Measurements from ENCODE around the gene NISCH. TPM values are rescaled to one million over a fixed set of nuclear protein-coding genes. Genes with fewer than 3 reads are reported as not detected.

Gene NISCH
- polyA plus RNA-seq, 4 donors: 95.0 to 110 (median 105) TPM

DNA sequence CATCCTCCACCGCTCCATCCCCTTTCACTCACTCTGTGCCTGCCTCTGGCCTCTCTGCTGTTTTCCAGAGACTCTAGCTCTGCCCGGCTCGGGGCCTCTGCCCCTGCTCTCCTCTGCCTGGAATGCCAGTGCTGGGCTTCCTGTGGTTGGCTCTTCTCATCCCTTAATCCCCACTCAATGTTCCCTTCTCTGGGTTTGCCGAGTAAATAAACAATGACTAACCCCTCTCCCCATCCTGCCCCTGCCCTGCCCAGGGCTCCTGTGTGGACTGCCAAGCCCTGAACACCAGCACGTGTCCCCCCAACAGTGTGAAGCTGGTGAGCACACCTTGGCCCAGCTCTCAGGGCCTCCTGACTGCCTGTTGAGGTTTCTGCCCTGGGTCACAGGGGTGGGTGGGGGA is 52.0 kb downstream of the NISCH start:
- DNase-seq (ENCODE audit: low read depth in 4 of 4, low spot score in 3 of 4): no peak

DNA sequence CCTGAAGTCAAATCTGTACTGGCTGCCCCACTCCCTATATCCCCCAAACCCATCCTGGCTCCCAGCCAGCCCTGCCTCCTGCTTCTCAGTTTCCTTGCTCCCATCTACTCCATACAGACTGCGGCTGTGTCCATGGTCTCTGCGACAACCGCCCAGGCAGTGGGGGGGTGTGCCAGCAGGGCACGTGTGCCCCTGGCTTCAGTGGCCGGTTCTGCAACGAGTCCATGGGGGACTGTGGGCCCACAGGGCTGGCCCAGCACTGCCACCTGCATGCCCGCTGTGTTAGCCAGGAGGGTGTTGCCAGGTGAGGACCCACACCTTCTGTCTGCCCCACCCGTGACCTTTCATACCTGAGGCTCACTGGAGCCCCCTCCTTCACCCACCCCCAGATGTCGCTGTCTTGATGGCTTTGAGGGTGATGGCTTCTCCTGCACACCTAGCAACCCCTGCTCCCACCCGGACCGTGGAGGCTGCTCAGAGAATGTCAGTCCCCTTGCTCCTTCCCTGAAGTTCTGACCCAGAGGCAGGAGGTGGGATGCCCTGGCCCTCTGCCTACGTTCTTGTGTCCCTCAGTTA is 54.4 kb downstream of the NISCH start:
- DNase-seq (ENCODE audit: low read depth in 4 of 4, low spot score in 3 of 4): no peak

DNA sequence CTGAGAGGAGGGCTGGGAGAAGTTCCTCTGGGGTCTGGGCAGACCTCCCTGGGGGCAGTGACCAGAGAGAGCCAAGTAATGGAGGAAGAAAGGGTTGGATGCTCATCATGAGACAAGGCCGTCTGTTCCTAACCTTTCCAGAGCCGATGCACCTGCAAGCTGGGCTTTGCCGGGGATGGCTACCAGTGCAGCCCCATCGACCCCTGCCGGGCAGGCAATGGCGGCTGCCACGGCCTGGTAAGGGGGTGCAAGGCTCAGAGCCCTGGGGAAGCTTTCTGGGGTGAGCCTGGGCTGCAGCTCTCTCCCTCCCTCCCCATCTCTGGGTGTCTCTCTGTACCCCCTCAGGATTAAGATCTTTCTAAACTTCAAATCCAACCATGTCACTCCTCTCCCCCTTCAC is 56.1 kb downstream of the NISCH start:
- no peak for DNase-seq (ENCODE audit: low read depth in 4 of 4, low spot score in 3 of 4)

DNA sequence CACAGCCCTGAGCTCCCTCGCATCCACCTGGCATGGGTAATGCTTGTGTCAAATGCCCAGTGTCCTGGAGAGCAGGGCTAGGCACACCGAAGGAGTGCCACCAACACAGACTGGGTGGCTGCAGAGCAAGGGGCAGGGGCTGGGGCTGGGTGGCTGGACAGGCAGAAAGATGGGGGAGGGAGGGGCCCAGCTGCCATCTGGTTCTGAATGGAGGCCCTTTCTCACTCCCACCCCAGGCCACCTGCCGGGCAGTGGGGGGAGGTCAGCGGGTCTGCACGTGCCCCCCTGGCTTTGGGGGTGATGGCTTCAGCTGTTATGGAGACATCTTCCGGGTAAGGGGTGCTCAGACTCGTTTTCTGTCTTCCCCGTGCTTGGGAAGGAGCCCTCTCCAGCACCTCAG is 56.7 kb downstream of the NISCH start:
- no peak for DNase-seq (ENCODE audit: low read depth in 4 of 4, low spot score in 3 of 4)

DNA sequence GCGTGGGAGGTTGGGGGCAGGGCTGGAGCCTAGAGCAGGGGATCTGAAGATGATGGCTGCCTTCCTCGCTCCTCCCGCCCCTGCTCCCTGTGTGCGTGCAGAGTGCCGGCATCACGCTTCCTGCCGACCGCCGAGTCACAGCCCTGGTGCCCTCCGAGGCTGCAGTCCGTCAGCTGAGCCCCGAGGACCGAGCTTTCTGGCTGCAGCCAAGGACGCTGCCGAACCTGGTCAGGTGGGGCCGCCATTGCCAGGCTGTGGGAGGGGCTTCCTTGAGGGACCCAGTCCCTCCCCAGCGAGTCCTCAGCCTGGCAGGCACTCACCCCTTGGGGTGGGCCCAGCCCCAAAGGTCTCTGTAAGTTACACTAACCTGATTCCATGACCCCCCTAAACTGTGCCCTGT is 57.3 kb downstream of the NISCH start:
- no peak for DNase-seq (ENCODE audit: low read depth in 4 of 4, low spot score in 3 of 4)

DNA sequence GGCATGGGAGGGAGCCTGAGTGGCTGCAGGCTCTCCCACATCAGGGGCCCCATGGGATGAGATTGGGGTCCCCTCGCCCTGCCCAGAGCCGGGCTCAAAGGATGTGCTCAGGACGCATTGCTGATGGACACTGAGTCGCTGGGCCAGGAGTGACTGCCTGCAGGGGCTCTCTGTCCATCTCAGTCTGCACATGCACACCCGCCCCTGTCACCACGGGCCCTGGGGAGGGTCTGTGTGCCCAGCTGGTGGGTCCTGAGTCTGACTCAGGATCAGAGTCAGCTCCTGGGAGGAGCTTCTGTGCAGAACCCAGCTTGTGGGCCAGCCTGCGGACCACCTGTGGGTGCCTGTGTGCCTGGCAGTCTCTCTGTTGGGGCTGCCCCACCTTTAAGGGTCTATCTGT is 57.9 kb downstream of the NISCH start:
- no peak for DNase-seq (ENCODE audit: low read depth in 4 of 4, low spot score in 3 of 4)

DNA sequence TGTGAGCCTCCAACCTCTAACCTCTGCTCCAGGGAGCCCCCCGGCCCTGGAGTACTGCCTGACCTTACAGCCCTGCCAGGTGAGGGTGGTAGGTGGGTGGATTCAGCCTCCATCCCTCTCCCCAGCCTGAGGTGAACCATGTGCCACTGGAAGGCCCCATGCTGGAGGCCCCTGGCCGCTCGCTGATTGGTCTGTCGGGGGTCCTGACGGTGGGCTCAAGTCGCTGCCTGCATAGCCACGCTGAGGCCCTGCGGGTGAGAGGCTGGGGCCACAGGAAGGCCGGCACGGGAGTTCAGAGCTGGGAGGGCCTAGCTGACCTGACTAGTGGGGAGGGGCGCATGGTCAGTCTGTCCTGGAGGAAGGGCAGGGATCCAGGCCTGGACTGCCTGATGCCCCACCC is 59.2 kb downstream of the NISCH start:
- DNase-seq (ENCODE audit: low read depth in 4 of 4, low spot score in 3 of 4): no peak

DNA sequence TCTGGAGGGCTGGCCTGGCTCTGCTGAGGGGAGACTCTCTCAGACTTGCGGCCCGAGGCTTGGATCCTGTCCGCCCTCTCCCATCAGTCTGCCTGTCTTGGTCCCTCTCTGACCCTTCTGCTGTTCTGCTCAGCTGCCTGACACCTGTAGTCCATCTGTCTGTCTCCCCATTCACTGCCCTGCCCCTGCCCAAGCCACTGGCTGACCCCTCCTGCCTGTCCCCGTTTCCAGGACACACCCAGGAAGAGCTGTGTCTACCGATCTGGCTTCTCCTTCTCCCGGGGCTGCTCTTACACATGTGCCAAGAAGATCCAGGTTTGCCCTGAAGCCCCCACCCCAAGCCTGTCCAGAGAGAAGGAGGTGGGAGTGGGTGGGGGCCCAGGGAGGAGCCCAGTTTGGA is 59.8 kb downstream of the NISCH start:
- DNase-seq (ENCODE audit: low read depth in 4 of 4, low spot score in 3 of 4): no peak

DNA sequence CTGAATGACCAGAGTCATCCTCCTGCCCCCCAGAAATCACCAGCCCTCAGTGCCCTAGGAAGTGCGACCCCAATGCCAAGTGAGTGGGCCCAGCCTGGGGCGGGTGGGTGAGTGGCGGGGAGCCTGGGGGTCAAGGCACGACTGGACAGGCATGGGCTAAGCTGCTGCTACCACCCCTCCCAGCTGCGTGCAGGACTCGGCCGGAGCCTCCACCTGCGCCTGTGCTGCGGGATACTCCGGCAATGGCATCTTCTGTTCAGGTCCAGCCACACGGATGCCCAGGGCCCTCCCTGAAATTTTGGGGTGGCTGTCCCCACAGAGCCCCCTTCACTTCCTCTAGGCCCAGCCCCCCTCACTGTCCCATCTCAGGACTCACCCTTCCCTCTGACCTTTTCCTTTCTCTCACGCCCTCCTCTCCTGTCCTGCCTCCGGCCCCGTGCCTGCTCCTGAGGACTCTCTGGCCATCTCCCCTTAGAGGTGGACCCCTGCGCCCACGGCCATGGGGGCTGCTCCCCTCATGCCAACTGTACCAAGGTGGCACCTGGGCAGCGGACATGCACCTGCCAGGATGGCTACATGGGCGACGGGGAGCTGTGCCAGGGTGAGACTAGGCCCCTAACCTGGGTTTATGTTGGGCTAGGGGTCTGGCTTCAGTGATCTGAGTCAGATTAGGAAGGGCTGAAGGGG is 61.2 kb downstream of the NISCH start:
- no peak for DNase-seq (ENCODE audit: low read depth in 4 of 4, low spot score in 3 of 4)

DNA sequence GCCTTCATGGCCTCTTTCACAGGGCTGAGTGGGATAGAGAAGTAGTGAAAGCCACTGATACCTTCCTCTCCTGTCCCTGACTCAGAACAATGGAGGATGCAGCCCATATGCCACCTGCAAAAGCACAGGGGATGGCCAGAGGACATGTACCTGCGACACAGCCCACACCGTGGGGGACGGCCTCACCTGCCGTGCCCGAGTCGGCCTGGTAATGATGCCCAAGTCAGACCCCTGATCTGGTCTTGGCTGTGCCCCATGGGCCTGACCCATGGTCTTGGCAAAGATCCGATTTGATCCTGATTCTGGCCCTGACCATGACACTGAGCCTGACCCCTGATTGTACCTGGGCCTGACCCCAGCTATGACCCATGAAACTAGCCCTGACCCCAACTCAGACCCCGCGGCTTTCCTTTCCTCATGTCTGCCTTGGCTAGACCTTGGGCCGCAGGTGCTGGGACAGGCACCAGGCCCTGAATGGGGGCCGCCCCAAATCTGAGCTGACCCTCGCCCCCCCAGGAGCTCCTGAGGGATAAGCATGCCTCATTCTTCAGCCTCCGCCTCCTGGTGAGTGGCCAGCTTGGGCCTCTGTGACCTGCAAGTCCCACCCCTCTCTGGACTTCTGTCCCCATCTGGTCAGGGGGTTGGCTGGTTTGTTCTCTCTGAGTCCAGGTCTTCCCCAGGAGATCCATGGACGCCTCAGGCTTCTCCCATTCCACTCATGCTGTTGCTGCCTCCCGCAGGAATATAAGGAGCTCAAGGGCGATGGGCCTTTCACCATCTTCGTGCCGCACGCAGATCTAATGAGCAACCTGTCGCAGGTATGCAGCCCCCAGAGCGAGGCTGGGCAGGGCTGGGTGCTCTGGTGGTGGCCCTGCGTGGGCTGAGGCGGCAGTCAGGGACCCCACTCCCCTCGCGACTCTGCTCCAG is 62.7 kb downstream of the NISCH start:
- DNase-seq (ENCODE audit: low read depth in 4 of 4, low spot score in 3 of 4): no peak

DNA sequence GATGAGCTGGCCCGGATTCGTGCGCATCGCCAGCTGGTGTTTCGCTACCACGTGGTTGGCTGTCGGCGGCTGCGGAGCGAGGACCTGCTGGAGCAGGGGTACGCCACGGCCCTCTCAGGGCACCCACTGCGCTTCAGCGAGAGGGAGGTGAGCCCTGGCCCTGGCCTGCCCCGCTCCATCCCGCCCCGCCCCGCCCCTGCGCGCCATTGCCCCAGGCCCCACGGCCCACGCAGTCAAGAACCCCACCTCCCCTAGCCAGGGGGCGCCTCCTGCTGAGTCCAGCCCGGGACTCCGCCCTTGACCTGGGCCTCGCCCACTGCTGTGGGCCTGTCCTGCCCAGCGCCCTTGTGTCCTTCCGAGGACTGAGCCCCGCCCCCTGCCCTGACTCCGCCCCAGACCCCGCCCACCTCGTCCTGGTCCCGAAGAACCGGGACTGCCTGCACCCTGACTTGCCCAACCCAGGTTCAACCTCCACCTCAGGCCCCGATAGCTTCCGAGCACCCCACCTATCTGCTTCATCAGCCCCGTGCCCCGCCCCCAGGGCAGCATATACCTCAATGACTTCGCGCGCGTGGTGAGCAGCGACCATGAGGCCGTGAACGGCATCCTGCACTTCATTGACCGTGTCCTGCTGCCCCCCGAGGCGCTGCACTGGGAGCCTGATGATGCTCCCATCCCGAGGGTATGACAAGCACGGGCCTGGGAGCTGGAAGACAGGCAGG is 63.5 kb downstream of the NISCH start:
- no peak for DNase-seq (ENCODE audit: low read depth in 4 of 4, low spot score in 3 of 4)

DNA sequence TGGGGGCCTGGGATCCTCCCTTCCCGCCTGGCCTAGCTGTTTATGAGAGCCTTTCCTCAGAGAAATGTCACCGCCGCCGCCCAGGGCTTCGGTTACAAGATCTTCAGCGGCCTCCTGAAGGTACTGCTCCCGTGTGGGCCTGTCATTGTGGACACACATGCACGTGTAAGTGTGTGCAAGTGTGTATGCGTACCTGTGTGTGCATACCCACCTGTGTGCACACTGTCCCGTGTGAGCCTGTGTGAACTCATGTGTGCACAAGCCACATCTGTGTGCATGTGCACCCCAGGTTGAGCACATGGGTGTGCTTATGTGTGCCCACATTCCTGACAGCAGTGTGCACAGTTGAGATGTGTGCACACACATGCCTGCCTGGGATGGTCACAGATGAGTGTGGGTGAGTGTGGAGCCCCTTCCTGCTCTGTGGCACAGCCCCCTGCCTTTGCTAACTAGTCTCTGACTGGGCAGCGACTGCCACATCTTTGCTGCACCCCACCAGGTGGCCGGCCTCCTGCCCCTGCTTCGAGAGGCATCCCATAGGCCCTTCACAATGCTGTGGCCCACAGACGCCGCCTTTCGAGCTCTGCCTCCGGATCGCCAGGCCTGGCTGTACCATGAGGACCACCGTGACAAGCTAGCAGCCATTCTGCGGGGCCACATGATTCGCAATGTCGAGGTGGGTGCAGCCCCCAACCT is 64.2 kb downstream of the NISCH start:
- DNase-seq (ENCODE audit: low read depth in 4 of 4, low spot score in 3 of 4): no peak

DNA sequence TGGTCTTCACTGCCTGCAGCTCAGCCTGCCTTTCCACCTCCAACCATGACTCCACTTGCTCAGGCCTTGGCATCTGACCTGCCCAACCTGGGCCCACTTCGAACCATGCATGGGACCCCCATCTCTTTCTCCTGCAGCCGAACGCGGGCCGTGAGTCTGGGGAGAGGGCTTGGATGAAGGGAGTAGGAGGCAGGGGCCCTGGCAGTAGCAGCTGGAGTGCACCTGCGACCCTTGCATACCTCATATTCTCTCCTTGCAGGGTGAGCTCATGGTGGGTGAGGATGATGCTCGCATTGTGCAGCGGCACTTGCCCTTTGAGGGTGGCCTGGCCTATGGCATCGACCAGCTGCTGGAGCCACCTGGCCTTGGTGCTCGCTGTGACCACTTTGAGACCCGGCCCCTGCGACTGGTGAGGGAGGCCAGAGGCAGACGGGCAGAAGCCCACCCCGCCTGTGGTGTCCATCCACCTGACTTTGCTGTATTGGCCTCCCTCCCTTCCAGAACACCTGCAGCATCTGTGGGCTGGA is 64.8 kb downstream of the NISCH start:
- DNase-seq (ENCODE audit: low read depth in 4 of 4, low spot score in 3 of 4): no peak

DNA sequence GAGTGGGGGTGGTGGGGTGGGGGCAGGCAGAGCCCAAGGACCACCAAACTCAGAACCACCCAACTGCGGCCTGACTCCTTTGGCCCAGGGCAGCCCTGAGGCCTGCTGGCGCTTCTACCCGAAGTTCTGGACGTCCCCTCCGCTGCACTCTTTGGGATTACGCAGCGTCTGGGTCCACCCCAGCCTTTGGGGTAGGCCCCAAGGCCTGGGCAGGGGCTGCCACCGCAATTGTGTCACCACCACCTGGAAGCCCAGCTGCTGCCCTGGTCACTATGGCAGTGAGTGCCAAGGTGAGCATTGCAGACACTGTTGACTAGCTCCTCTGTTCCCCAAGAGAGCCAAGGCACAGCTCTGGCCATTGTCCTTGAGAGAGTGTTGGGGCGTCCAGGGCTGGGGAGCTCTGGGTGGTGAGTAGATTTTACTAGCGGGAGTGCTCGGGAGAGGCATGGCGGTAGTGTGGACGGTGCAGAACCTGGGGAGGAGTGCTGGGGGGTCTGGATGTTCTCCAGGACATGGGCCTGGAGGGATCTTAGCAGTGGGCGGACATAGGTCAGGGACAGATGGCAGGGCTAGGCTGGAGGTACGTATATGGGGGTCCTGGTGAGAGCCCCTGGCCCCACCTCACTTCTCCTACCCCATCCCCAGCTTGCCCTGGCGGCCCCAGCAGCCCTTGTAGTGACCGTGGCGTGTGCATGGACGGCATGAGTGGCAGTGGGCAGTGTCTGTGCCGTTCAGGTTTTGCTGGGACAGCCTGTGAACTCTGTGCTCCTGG is 65.5 kb downstream of the NISCH start:
- no peak for DNase-seq (ENCODE audit: low read depth in 4 of 4, low spot score in 3 of 4)

DNA sequence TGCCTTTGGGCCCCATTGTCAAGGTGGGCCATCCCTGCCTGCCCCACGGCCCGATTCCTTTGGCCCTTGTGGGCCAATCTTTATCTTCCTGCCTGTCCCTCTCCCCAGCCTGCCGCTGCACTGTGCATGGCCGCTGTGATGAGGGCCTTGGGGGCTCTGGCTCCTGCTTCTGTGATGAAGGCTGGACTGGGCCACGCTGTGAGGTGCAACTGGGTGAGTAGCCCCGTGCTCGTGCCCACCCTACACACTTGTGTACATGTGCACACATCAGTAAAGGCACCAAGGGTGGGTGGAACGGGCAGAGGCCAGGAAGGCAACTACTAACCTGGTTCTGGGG is 66.1 kb downstream of the NISCH start:
- no peak for DNase-seq (ENCODE audit: low read depth in 4 of 4, low spot score in 3 of 4)

DNA sequence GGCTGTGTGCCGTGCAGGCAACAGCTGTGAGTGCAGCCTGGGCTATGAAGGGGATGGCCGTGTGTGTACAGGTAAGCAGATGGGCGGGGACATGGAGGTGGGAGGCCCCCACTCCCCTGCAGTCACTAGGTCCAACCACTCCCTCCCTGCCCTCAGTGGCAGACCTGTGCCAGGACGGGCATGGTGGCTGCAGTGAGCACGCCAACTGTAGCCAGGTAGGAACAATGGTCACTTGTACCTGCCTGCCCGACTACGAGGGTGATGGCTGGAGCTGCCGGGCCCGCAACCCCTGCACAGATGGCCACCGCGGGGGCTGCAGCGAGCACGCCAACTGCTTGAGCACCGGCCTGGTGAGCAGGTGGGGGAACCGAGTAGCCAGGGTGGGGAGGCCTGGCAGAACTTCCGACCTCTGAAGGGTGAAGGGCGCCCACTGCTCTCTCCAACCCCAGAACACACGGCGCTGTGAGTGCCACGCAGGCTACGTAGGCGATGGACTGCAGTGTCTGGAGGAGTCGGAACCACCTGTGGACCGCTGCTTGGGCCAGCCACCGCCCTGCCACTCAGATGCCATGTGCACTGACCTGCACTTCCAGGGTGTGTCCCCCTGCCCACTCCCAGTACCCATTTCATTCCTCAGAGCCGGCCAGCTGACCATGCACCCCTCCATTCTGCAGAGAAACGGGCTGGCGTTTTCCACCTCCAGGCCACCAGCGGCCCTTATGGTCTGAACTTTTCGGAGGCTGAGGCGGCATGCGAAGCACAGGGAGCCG is 66.7 kb downstream of the NISCH start:
- no peak for DNase-seq (ENCODE audit: low read depth in 4 of 4, low spot score in 3 of 4)

DNA sequence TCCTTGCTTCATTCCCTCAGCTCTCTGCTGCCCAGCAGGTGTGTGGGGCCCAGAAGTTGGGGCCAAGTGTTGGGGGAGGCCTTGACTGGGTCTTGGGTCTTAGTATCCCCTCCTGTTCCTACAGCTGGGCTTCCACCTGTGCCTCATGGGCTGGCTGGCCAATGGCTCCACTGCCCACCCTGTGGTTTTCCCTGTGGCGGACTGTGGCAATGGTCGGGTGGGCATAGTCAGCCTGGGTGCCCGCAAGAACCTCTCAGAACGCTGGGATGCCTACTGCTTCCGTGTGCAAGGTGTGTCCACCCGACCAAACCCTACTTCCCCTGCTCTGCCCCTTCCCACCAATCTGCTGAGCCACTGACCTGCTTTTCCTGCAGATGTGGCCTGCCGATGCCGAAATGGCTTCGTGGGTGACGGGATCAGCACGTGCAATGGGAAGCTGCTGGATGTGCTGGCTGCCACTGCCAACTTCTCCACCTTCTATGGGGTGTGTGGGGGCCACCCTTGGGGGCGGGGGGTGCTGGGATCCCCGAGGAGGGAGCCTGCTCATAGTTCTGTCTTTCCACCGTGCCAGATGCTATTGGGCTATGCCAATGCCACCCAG is 67.3 kb downstream of the NISCH start:
- DNase-seq (ENCODE audit: low read depth in 4 of 4, low spot score in 3 of 4): no peak
